Measurements from ENCODE around the gene RNF32. TPM values are rescaled to one million over a fixed set of nuclear protein-coding genes. Genes with fewer than 3 reads are reported as not detected.

Gene RNF32
- total and polyA plus RNA-seq, 2 of the 13 experiments (the other 11 are each of a cell fraction or from before 2014, with no cell fraction given), result not detected

- FAIRE-seq (no peak), ATAC-seq (no peak), DNase-seq (ENCODE audit: low spot score) (no peak)
- H3K79me2 ChIP-seq (ENCODE audit: insufficient read depth, low read length), result no peaks in the 10 kb centered on the region
- WGBS (ENCODE audit: low lambda C conversion rate), result 86% methylated on average over 2 of the region's 2 CpGs
- ChIA-PET CTCF (ENCODE audit: low intra/inter-chr PET ratio, low total read pairs) (no interaction called here), POLR2A (no interaction called here)
- H4K20me1 ChIP-seq (ENCODE audit: insufficient read depth, low read length), result no peaks in the 10 kb centered on the region
- no peak overlapping the region for H3K9ac ChIP-seq (ENCODE audit: insufficient read depth, low read depth, low read length)
- H2AFZ ChIP-seq (ENCODE audit: low read length), result no peak overlapping the region
- in situ Hi-C loops (cut with HindIII; ENCODE audit: extremely low pct_ligation_motif_present, low pct_unique_long_range_greater_than_20kb) (no loop called here), intact Hi-C loops (cut with micrococcal nuclease; ENCODE audit: unreplicated experiment) (no loop called here)
- H3K9me3 ChIP-seq (ENCODE audit: low read length), result no peaks in the 10 kb centered on the region
- no peak overlapping the region for H3K27ac ChIP-seq (ENCODE audit: extremely low read length, insufficient read depth, low read length)
- H3K36me3 ChIP-seq (replicated peaks in 1 of 2; ENCODE audit: control insufficient read depth in 1 of 2, insufficient read depth in 2 of 2, low read length in 2 of 2), result peaks cover 8 to 34% of the 10 kb centered on the region in 2 experiments
- H3K4me1 ChIP-seq (ENCODE audit: insufficient read depth, low read length), result no peaks in the 10 kb centered on the region
- BruUV-seq (replicated peaks), result no TSS peak
- H3K4me2 ChIP-seq (ENCODE audit: low read depth, low read length), result no peak overlapping the region
- no peak for TF ChIP-seq ARID2 (CRISPR knock-in tag; IDR thresholded peaks at IDR 0.05; ENCODE audit: borderline replicate concordance)
- no peak for TF ChIP-seq ZMAT3 (CRISPR knock-in tag; conservative IDR thresholded peaks at IDR 0.05)
- no peak for TF ChIP-seq ZNF44 (CRISPR knock-in tag; IDR thresholded peaks at IDR 0.05)
- no peak for TF ChIP-seq NR2F2 (IDR thresholded peaks at IDR 0.05; ENCODE audit: borderline replicate concordance, low read depth)
- no peak for TF ChIP-seq TCF12 (IDR thresholded peaks at IDR 0.05)
- no peak for TF ChIP-seq TCF12 (CRISPR knock-in tag; IDR thresholded peaks at IDR 0.05)
- no peak overlapping the region for H3K4me3 ChIP-seq (replicated peaks in 1 of 3; ENCODE audit: insufficient read depth in 1 of 3, low read depth in 2 of 3, low read length in 3 of 3)
- no peaks in the 10 kb centered on the region for H3K27me3 ChIP-seq (ENCODE audit: control insufficient read depth in 1 of 2, insufficient read depth in 2 of 2, low read length in 2 of 2)
Measured at GRCh38 chr7:156682928-156683327, 42.4 kb downstream of the RNF32 start.

DNA sequence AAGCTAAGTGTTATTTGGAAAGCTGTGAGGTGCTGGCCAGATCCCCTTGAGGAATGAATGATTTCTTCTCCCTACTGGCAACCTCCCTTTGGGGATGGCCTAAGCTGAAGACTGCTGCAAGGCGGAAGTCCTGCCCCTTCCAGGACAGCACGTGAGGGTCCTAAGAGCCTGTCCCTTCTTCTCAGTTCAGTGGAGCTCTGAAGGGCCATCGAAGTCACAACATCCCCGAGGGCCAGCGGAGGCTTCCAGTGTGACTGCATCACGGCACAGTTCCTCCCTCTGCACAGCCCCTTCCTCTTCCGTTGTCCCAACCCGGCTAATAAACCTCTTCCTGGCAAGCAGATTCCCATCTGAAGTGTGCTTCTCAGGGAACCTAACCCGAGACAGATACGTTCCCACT is 43.7 kb downstream of the RNF32 start:
- no peaks in the 10 kb centered on the region for H3K9me3 ChIP-seq (ENCODE audit: low read length)
- no peak overlapping the region for H2AFZ ChIP-seq (ENCODE audit: low read length)
- ATAC-seq, result no peak
- POLR2A ChIA-PET, result no interaction called here
- DNase-seq (ENCODE audit: low spot score), result no peak
- H3K27me3 ChIP-seq (ENCODE audit: control insufficient read depth in 1 of 2, insufficient read depth in 2 of 2, low read length in 2 of 2), result no peaks in the 10 kb centered on the region
- no TSS peak for BruUV-seq (replicated peaks)
- no peaks in the 10 kb centered on the region for H4K20me1 ChIP-seq (ENCODE audit: insufficient read depth, low read length)
- H3K4me1 ChIP-seq (ENCODE audit: insufficient read depth, low read length), result no peaks in the 10 kb centered on the region; the same call in 1 of the 2 replicates
- H3K27ac ChIP-seq (ENCODE audit: extremely low read length, insufficient read depth, low read length), result no peak overlapping the region
- H3K4me3 ChIP-seq (replicated peaks in 1 of 3; ENCODE audit: insufficient read depth in 1 of 3, low read depth in 2 of 3, low read length in 3 of 3), result no peak overlapping the region
- intact Hi-C loops (cut with micrococcal nuclease; ENCODE audit: unreplicated experiment) (no loop called here), in situ Hi-C loops (cut with HindIII; ENCODE audit: extremely low pct_ligation_motif_present, low pct_unique_long_range_greater_than_20kb) (no loop called here)
- H3K9ac ChIP-seq (ENCODE audit: insufficient read depth, low read depth, low read length), result no peak overlapping the region
- peaks cover 6 to 24% of the 10 kb centered on the region in 2 experiments for H3K36me3 ChIP-seq (replicated peaks in 1 of 2; ENCODE audit: control insufficient read depth in 1 of 2, insufficient read depth in 2 of 2, low read length in 2 of 2)
- no peak overlapping the region for H3K4me2 ChIP-seq (ENCODE audit: low read depth, low read length)
- 95% methylated on average over 7 of the region's 10 CpGs for WGBS (ENCODE audit: low lambda C conversion rate)
- H3K79me2 ChIP-seq (ENCODE audit: insufficient read depth, low read length), result no peaks in the 10 kb centered on the region
- no peak for FAIRE-seq
- CTCF ChIA-PET (ENCODE audit: low intra/inter-chr PET ratio, low total read pairs), result no interaction called here
- TF ChIP-seq ZNF773 (CRISPR knock-in tag; IDR thresholded peaks at IDR 0.05; ENCODE audit: borderline replicate concordance), result no peak
- no peak for TF ChIP-seq PLRG1 (conservative IDR thresholded peaks at IDR 0.05)
- no peak for TF ChIP-seq SRSF4 (IDR thresholded peaks at IDR 0.05; ENCODE audit: low read depth, low read length, poor library complexity, severe bottlenecking)
- TF ChIP-seq ZNF317 (CRISPR knock-in tag; IDR thresholded peaks at IDR 0.05), result no peak
- no peak for TF ChIP-seq DRAP1 (CRISPR knock-in tag; IDR thresholded peaks at IDR 0.05)
- TF ChIP-seq SNRNP70 (IDR thresholded peaks at IDR 0.05; ENCODE audit: low read depth, low read length), result no peak
- TF ChIP-seq HHEX (CRISPR knock-in tag; IDR thresholded peaks at IDR 0.05), result no peak
- no peak for TF ChIP-seq ZNF30 (CRISPR knock-in tag; IDR thresholded peaks at IDR 0.05)
- no peak for TF ChIP-seq MAZ (IDR thresholded peaks at IDR 0.05; ENCODE audit: borderline replicate concordance, low read depth, low read length)
- TF ChIP-seq MAZ (CRISPR knock-in tag; IDR thresholded peaks at IDR 0.05; ENCODE audit: low read depth), result no peak
- TF ChIP-seq ZNF230 (CRISPR knock-in tag; IDR thresholded peaks at IDR 0.05), result no peak
- TF ChIP-seq SIN3A (IDR thresholded peaks at IDR 0.05; ENCODE audit: borderline replicate concordance, low read depth, low read length), result no peak
- no peak for TF ChIP-seq ZNF460 (CRISPR knock-in tag; IDR thresholded peaks at IDR 0.05; ENCODE audit: borderline replicate concordance)
- TF ChIP-seq ZNF3 (CRISPR knock-in tag; IDR thresholded peaks at IDR 0.05), result no peak
- TF ChIP-seq POLR2AphosphoS2 (IDR thresholded peaks at IDR 0.05; ENCODE audit: low read depth, low read length), result no peak
- TF ChIP-seq MTA3 (CRISPR knock-in tag; IDR thresholded peaks at IDR 0.05), result no peak

Data from HepG2 (cell line).